Parathyroid adenoma (tissue), 2 donors: ENCODE data around the gene KLHL3.

Experiments
- H2AFZ ChIP-seq: fragments of 300-600 bp; sonication (generic); one replicate; pipeline ENCODE4 v1.7.0; 2017; ENCODE audit warnings: antibody characterized with exemption, mild to moderate bottlenecking
- H3K27ac ChIP-seq: fragments of 300-600 bp; sonication (generic); one replicate; pipeline ENCODE4 v1.7.0; 2017
- H3K27me3 ChIP-seq: fragments of 300-600 bp; sonication (generic); one replicate; pipeline ENCODE4 v1.7.0; 2017; ENCODE audit warnings: low read length; ENCODE audit not compliant: control insufficient read depth, insufficient read depth
- H3K36me3 ChIP-seq: fragments of 300-600 bp; sonication (generic); one replicate; pipeline ENCODE4 v1.7.0; 2017; ENCODE audit warnings: low read length; ENCODE audit not compliant: control insufficient read depth, insufficient read depth
- H3K4me1 ChIP-seq: fragments of 300-600 bp; sonication (generic); one replicate; pipeline ENCODE4 v1.7.0; 2017; ENCODE audit warnings: control low read depth
- H3K4me2 ChIP-seq: fragments of 300-600 bp; sonication (generic); one replicate; pipeline ENCODE4 v1.7.0; 2017; ENCODE audit warnings: low read length
- H3K4me3 ChIP-seq: fragments of 300-600 bp; sonication (generic); one replicate; pipeline ENCODE4 v1.7.0; 2017; ENCODE audit warnings: low read depth, low read length
- H3K79me2 ChIP-seq: fragments of 300-600 bp; sonication (generic); one replicate; pipeline ENCODE4 v1.7.0; 2017; ENCODE audit warnings: control low read depth
- H3K9ac ChIP-seq: fragments of 300-600 bp; sonication (generic); one replicate; pipeline ENCODE4 v1.7.0; 2017; ENCODE audit warnings: mild to moderate bottlenecking
- H3K9me3 ChIP-seq: fragments of 300-600 bp; sonication (generic); one replicate; pipeline ENCODE4 v1.7.0; 2017; ENCODE audit warnings: low read length; ENCODE audit not compliant: control insufficient read depth
- CTCF ChIP-seq: fragments of 300-600 bp; sonication (generic); IDR thresholded peaks from one replicate; pipeline ENCODE4 v1.7.0; 2017; ENCODE audit warnings: antibody characterized with exemption, mild to moderate bottlenecking
- donor health status: primary hyperparathyroidism.

KLHL3 gene

GRCh38 chr5:137609127-137609526 lies 126.8 kb downstream of the KLHL3 start:
- Histone ChIP-seq H3K79me2 (no peaks in the 10 kb centered on the region), H3K9ac (no peak overlapping the region), H3K36me3 (no peaks in the 10 kb centered on the region), H3K27ac (no peak overlapping the region), H3K4me2 (no peak overlapping the region), H3K4me1 (no peaks in the 10 kb centered on the region), H2AFZ (no peak overlapping the region), H3K27me3 (no peaks in the 10 kb centered on the region), H3K4me3 (no peak overlapping the region), H3K9me3 (no peaks in the 10 kb centered on the region)
- no peak for TF ChIP-seq CTCF

GRCh38 chr5:137607771-137608170 lies 128.1 kb downstream of the KLHL3 start:
- H3K27ac ChIP-seq, result no peak overlapping the region
- H2AFZ ChIP-seq, result no peak overlapping the region
- no peak overlapping the region for H3K9ac ChIP-seq
- H3K4me2 ChIP-seq, result no peak overlapping the region
- no peaks in the 10 kb centered on the region for H3K36me3 ChIP-seq
- no peaks in the 10 kb centered on the region for H3K9me3 ChIP-seq
- H3K4me1 ChIP-seq, result no peaks in the 10 kb centered on the region
- no peaks in the 10 kb centered on the region for H3K79me2 ChIP-seq
- no peak overlapping the region for H3K4me3 ChIP-seq
- H3K27me3 ChIP-seq, result no peaks in the 10 kb centered on the region
- TF ChIP-seq CTCF, result no peak

GRCh38 chr5:137606401-137606800 lies 129.5 kb downstream of the KLHL3 start:
- H3K9me3 ChIP-seq, result no peaks in the 10 kb centered on the region
- no peak for TF ChIP-seq CTCF

GRCh38 chr5:137605411-137605810 lies 130.5 kb downstream of the KLHL3 start:
- no peaks in the 10 kb centered on the region for H3K27me3 ChIP-seq
- H3K4me2 ChIP-seq, result no peak overlapping the region
- H2AFZ ChIP-seq, result no peak overlapping the region
- H3K27ac ChIP-seq, result no peak overlapping the region
- no peak for TF ChIP-seq CTCF
- H3K79me2 ChIP-seq, result no peaks in the 10 kb centered on the region
- no peaks in the 10 kb centered on the region for H3K4me1 ChIP-seq
- H3K4me3 ChIP-seq, result no peak overlapping the region
- no peaks in the 10 kb centered on the region for H3K36me3 ChIP-seq
- no peaks in the 10 kb centered on the region for H3K9me3 ChIP-seq
- H3K9ac ChIP-seq, result no peak overlapping the region

More at GRCh38 chr5:137606401-137606800, 129.5 kb downstream of the KLHL3 start:
- Histone ChIP-seq H3K4me3 (no peak overlapping the region), H3K79me2 (no peaks in the 10 kb centered on the region), H3K27me3 (no peaks in the 10 kb centered on the region), H3K27ac (no peak overlapping the region), H2AFZ (no peak overlapping the region), H3K9ac (no peak overlapping the region), H3K4me2 (no peak overlapping the region), H3K36me3 (no peaks in the 10 kb centered on the region), H3K4me1 (no peaks in the 10 kb centered on the region)

GRCh38 chr5:137604348-137605095 lies 131.4 kb downstream of the KLHL3 start:
- Histone ChIP-seq H3K36me3 (no peaks in the 10 kb centered on the region), H3K9ac (no peak overlapping the region), H3K27me3 (no peaks in the 10 kb centered on the region), H3K4me2 (no peak overlapping the region), H3K9me3 (no peaks in the 10 kb centered on the region), H2AFZ (no peak overlapping the region), H3K27ac (no peak overlapping the region), H3K4me3 (no peak overlapping the region), H3K4me1 (no peaks in the 10 kb centered on the region), H3K79me2 (no peaks in the 10 kb centered on the region)
- TF ChIP-seq CTCF, result no peak
